Tibial nerve (tissue), 4 donors: ENCODE results near the gene SPRED3. TPM values are rescaled to one million over a fixed set of nuclear protein-coding genes. Genes with fewer than 3 reads are reported as not detected.

Experiments
- DNase-seq, 2 donors: peaks; one replicate each; pipeline ENCODE4 v3.0.0-alpha.2; 2019; ENCODE audit warnings: low spot score in 2 of 2
- H3K27ac ChIP-seq, 4 donors: fragments of 200-600 bp; sonication (generic) in 3 of 4; one replicate each; pipeline ENCODE4 v1.5.1; 2017 to 2019; ENCODE audit warnings: mild to moderate bottlenecking in 1 of 4
- H3K27me3 ChIP-seq, 2 donors: fragments of 200-600 bp; sonication (generic) in 1 of 2; one replicate each; pipeline versions ENCODE4 v1.5.1 to v1.6.0; 2017 to 2019
- H3K36me3 ChIP-seq, 3 donors: fragments of 200-600 bp; sonication (generic); one replicate each; pipeline ENCODE4 v1.5.1; 2018 to 2019
- H3K4me1 ChIP-seq, 4 donors: fragments of 200-600 bp; sonication (generic) in 3 of 4; one replicate each; pipeline ENCODE4 v1.5.1; 2017 to 2019
- H3K4me3 ChIP-seq, 4 donors: fragments of 200-600 bp; sonication (generic) in 3 of 4; one replicate each; pipeline ENCODE4 v1.5.1; 2017 to 2019; ENCODE audit warnings: mild to moderate bottlenecking in 1 of 4, moderate library complexity in 1 of 4
- H3K9me3 ChIP-seq, 4 donors: fragments of 200-600 bp; sonication (generic) in 3 of 4; one replicate each; pipeline ENCODE4 v1.5.1; 2017 to 2019
- CTCF ChIP-seq, 5 experiments: fragments of 200-600 bp in 3 of 5; fragments of 450-650 bp in 2 of 5; sonication (generic) in 3 of 5; IDR thresholded peaks; one replicate each; pipeline ENCODE4 v1.5.1; 2016 to 2019; ENCODE audit warnings: antibody characterized with exemption in 5 of 5, mild to moderate bottlenecking in 3 of 5, moderate library complexity in 2 of 5
- EP300 ChIP-seq, 2 donors: sonication (generic); formaldehyde crosslinking; IDR thresholded peaks; one replicate each; pipeline ENCODE4 v1.6.1; 2017; ENCODE audit warnings: antibody characterized with exemption in 2 of 2, mild to moderate bottlenecking in 1 of 2
- POLR2A ChIP-seq, 2 donors: fragments of 450-650 bp; IDR thresholded peaks; one replicate each; pipeline ENCODE4 v1.6.1; 2017; ENCODE audit warnings: antibody characterized with exemption in 2 of 2, mild to moderate bottlenecking in 2 of 2, moderate library complexity in 2 of 2
- WGBS, 2 donors: methylation state at CpG; one replicate each; pipeline ENCODE4 v1.1.5; 2018; 5-methylcytosine and 5-hydroxymethylcytosine counted together
- total RNA-seq, 4 donors: library from RNA; depleted of rRNA; stranded (reverse); fragments of >200 nt; gene quantifications; one replicate each; pipeline ENCODE4 v1.1.0, GENCODE V29; 2016

SPRED3 gene
- total RNA-seq, 4 donors from 2014 or later, result under 0.01 to 0.60 (median 0.21) TPM; not detected in 1

GRCh38 chr19:38444026-38444425 lies 55.5 kb downstream of the SPRED3 start:
- Histone ChIP-seq H3K27me3 (no peaks in the 10 kb centered on the region), H3K27ac (no peak overlapping the region), H3K4me1 (no peaks in the 10 kb centered on the region), H3K36me3 (no peaks in the 10 kb centered on the region), H3K4me3 (no peak overlapping the region), H3K9me3 (no peaks in the 10 kb centered on the region)
- no peak for TF ChIP-seq EP300 (IDR thresholded peaks at IDR 0.05)
- no peak for TF ChIP-seq POLR2A (IDR thresholded peaks at IDR 0.05)
- no peak for TF ChIP-seq CTCF (IDR thresholded peaks at IDR 0.05)
- DNase-seq, result no peak
- 85 to 86% methylated on average over 7 of the region's 7 CpGs for WGBS, 2 donors

- WGBS, 2 donors, result 92% methylated on average over 7 of the region's 7 CpGs
- H3K4me3 ChIP-seq, result no peak overlapping the region
- no peaks in the 10 kb centered on the region for H3K9me3 ChIP-seq
- no peaks in the 10 kb centered on the region for H3K27me3 ChIP-seq
- TF ChIP-seq POLR2A (IDR thresholded peaks at IDR 0.05) (no peak), EP300 (IDR thresholded peaks at IDR 0.05) (no peak), CTCF (IDR thresholded peaks at IDR 0.05) (no peak)
- DNase-seq, result no peak
- no peaks in the 10 kb centered on the region for H3K4me1 ChIP-seq
- no peak overlapping the region for H3K27ac ChIP-seq
- H3K36me3 ChIP-seq, result no peaks in the 10 kb centered on the region
Measured at GRCh38 chr19:38445362-38445761, 56.9 kb downstream of the SPRED3 start.

GRCh38 chr19:38448225-38448624 lies 59.7 kb downstream of the SPRED3 start:
- H3K27ac ChIP-seq, result no peak overlapping the region
- no peak for DNase-seq
- no peaks in the 10 kb centered on the region for H3K27me3 ChIP-seq
- TF ChIP-seq EP300 (IDR thresholded peaks at IDR 0.05) (no peak), POLR2A (IDR thresholded peaks at IDR 0.05) (no peak), CTCF (IDR thresholded peaks at IDR 0.05) (no peak)
- no peaks in the 10 kb centered on the region for H3K4me1 ChIP-seq
- H3K9me3 ChIP-seq, result no peaks in the 10 kb centered on the region
- no peak overlapping the region for H3K4me3 ChIP-seq
- no peaks in the 10 kb centered on the region for H3K36me3 ChIP-seq
- WGBS, 2 donors, result 91 to 97% methylated on average over 9 of the region's 9 CpGs

Other genes starting within 250 kb of the SPRED3 start
- not detected for gene DPF1, start 164.5 kb upstream of the SPRED3 start, total RNA-seq
- 100 to 1,000 TPM in 1 of 4 donors, 10 to 100 TPM in 3; 86.1 to 179 (median 95.3) TPM for gene PPP1R14A, start 132.3 kb upstream of the SPRED3 start, total RNA-seq
- 10 to 100 TPM; 39.0 to 79.1 (median 45.5) TPM for gene SPINT2, start 124.1 kb upstream of the SPRED3 start, total RNA-seq
- 100 to 1,000 TPM in 3 of 4 donors, 10 to 100 TPM in 1; 76.8 to 627 (median 335) TPM for gene C19orf33, start 84.4 kb upstream of the SPRED3 start, total RNA-seq
- 10 to 100 TPM; 30.8 to 57.3 (median 46.0) TPM for gene YIF1B, start 72.8 kb upstream of the SPRED3 start, total RNA-seq
- gene KCNK6, start 68.9 kb upstream of the SPRED3 start, total RNA-seq, result 1 to 10 TPM; 2.6 to 5.4 (median 3.3) TPM
- gene CATSPERG, start 52.9 kb upstream of the SPRED3 start, total RNA-seq, result 10 to 100 TPM in 1 of 4 donors, 1 to 10 TPM in 3; 3.3 to 10.2 (median 6.2) TPM
- 100 to 1,000 TPM; 124 to 192 (median 174) TPM for gene PSMD8, start 14.1 kb upstream of the SPRED3 start, total RNA-seq
- not detected for gene GGN, start 663 bp upstream of the SPRED3 start, total RNA-seq
- 10 to 100 TPM; 24.9 to 69.0 (median 50.3) TPM for gene FAM98C, start 14.4 kb downstream of the SPRED3 start, total RNA-seq
- gene RASGRP4, start 37.5 kb downstream of the SPRED3 start, total RNA-seq, result 10 to 100 TPM in 1 of 4 donors, 1 to 10 TPM in 3; 3.1 to 11.7 (median 5.3) TPM
- 10 to 100 TPM in 2 of 4 donors, 1 to 10 TPM in 2; 5.7 to 18.1 (median 12.0) TPM for gene RYR1, start 45.0 kb downstream of the SPRED3 start, total RNA-seq
- 10 to 100 TPM in 1 of 4 donors, 1 to 10 TPM in 3; 2.5 to 10.0 (median 8.8) TPM for gene MAP4K1, start 229.3 kb downstream of the SPRED3 start, total RNA-seq
- 100 to 1,000 TPM; 326 to 534 (median 466) TPM for gene EIF3K, start 230.5 kb downstream of the SPRED3 start, total RNA-seq